K562 (cell line): ENCODE results near the gene WDR27. TPM values are rescaled to one million over a fixed set of nuclear protein-coding genes. Genes with fewer than 3 reads are reported as not detected.

Experiments
- ATAC-seq: fragments of 200-7000 bp; cut with Tn5 transposase; 3 replicates; pipeline ENCODE4 v1.9.1; 2020; ENCODE audit warnings: moderate library complexity
- BruUV-seq: library from RNA; stranded (reverse); fragments of 400-500 nt; replicated peaks from 2 replicates; lab custom pipeline; 2021; lab: Mats Ljungman, UMichigan
- CTCF ChIA-PET: fragments of 300-600 bp; formaldehyde crosslinking; extraction: SDS; loops from one replicate; lab custom pipeline; 2021; ENCODE audit warnings: low intra/inter-chr PET ratio; lab: Yijun Ruan, JAX
- POLR2A ChIA-PET: fragments of 300-600, 350-650 bp; sonication (Branson Sonifier 250); formaldehyde crosslinking; extraction: SDS; loops from one replicate; lab custom pipeline; 2021; ENCODE audit warnings: antibody characterized with exemption, inconsistent platforms; lab: Yijun Ruan, JAX
- DNase-seq, 4 experiments: peaks; one replicate each; pipeline versions ENCODE4 v3.0.0 to v3.0.0-alpha.2; 2011 to 2018; ENCODE audit warnings: low spot score in 3 of 4, mixed read lengths in 3 of 4; ENCODE audit errors: extremely low read depth in 1 of 4
- FAIRE-seq: peaks from 2 replicates; lab custom pipeline; 2011; peaks lifted over from hg19 to GRCh38; lab: Jason Lieb, UNC
- H2AFZ ChIP-seq: 2 replicates; pipeline ENCODE4 v1.6.0; 2011; ENCODE audit warnings: low read depth, low read length, control low read depth, inconsistent platforms
- H3K27ac ChIP-seq: fragments of 200-600 bp; 3 replicates; pipeline ENCODE4 v1.8.0; 2011; ENCODE audit warnings: low read depth, mild to moderate bottlenecking, control low read depth, inconsistent platforms, low read length, moderate library complexity, mixed read lengths; ENCODE audit errors: extremely low read depth
- H3K27me3 ChIP-seq, 2 experiments: fragments of 300-600 bp in 1 of 2; 2 replicates in 1 of 2; 3 replicates in 1 of 2; pipeline versions ENCODE4 v1.6.0 to v1.8.0; 2011; ENCODE audit warnings: inconsistent platforms in 2 of 2, low read length in 2 of 2, mild to moderate bottlenecking in 1 of 2, mixed read lengths in 1 of 2, moderate library complexity in 1 of 2; ENCODE audit not compliant: control insufficient read depth in 2 of 2, insufficient read depth in 2 of 2
- H3K36me3 ChIP-seq: fragments of 300-600 bp; 3 replicates; pipeline ENCODE4 v1.8.0; 2011; ENCODE audit warnings: mild to moderate bottlenecking, low read length, inconsistent platforms; ENCODE audit not compliant: control insufficient read depth, insufficient read depth
- H3K4me1 ChIP-seq, 2 experiments: fragments of 200-600 bp in 1 of 2; replicated peaks in 1 of 2; 2 replicates in 1 of 2; 3 replicates in 1 of 2; pipeline versions ENCODE4 v1.5.1 to v1.8.0; 2011; ENCODE audit warnings: inconsistent platforms in 2 of 2, low read length in 2 of 2, mild to moderate bottlenecking in 1 of 2, mixed read lengths in 1 of 2, moderate library complexity in 1 of 2; ENCODE audit not compliant: control insufficient read depth in 2 of 2, insufficient read depth in 2 of 2
- H3K4me2 ChIP-seq: 2 replicates; pipeline ENCODE4 v1.6.1; 2011; ENCODE audit warnings: low read length, control low read depth, inconsistent platforms, mixed read lengths; ENCODE audit not compliant: insufficient read depth
- H3K4me3 ChIP-seq: fragments of 200-600 bp; sonication (generic), shearing (Covaris generic); 2 replicates; pipeline ENCODE4 v1.5.1; 2016; ENCODE audit warnings: control low read depth, inconsistent platforms
- H3K79me2 ChIP-seq: fragments of 200-600 bp; 3 replicates; pipeline ENCODE4 v1.8.0; 2011; ENCODE audit warnings: low read length, inconsistent platforms; ENCODE audit not compliant: control insufficient read depth, insufficient read depth
- H3K9ac ChIP-seq, 2 experiments: 2 replicates each; pipeline versions ENCODE4 v1.6.0 to v1.6.1; 2011; ENCODE audit warnings: low read depth in 2 of 2, low read length in 2 of 2, control low read depth in 1 of 2, inconsistent platforms in 1 of 2, mild to moderate bottlenecking in 1 of 2, mixed read lengths in 1 of 2; ENCODE audit not compliant: insufficient read depth in 1 of 2
- H3K9me1 ChIP-seq: one replicate; pipeline ENCODE4 v1.6.0; 2011; ENCODE audit warnings: inconsistent platforms, mild to moderate bottlenecking, low read length, moderate library complexity; ENCODE audit not compliant: control insufficient read depth, insufficient read depth
- H3K9me3 ChIP-seq: replicated peaks from 2 replicates; pipeline ENCODE4 v1.5.1; 2011; ENCODE audit warnings: low read depth, low read length, inconsistent platforms; ENCODE audit not compliant: control insufficient read depth, insufficient read depth
- H4K20me1 ChIP-seq: replicated peaks from 2 replicates; pipeline ENCODE4 v1.6.1; 2011; ENCODE audit warnings: low read length, inconsistent platforms, mixed read lengths; ENCODE audit not compliant: control insufficient read depth, insufficient read depth
- ATF7 ChIP-seq: fragments of 450-650 bp; IDR thresholded peaks from 2 replicates; pipeline ENCODE4 v1.7.1; 2014; ENCODE audit warnings: mild to moderate bottlenecking, moderate library complexity
- C11orf30 ChIP-seq: fragments of 450-650 bp; IDR thresholded peaks from 2 replicates; pipeline ENCODE4 v1.6.1; 2016; ENCODE audit warnings: low read depth, mild to moderate bottlenecking
- CSDE1 ChIP-seq, 2 experiments: fragments of 450-650 bp; IDR thresholded peaks; 2 replicates each; pipeline ENCODE4 v1.6.1; 2016; ENCODE audit warnings: mild to moderate bottlenecking in 1 of 2
- E2F8 ChIP-seq: fragments of 450-650 bp; IDR thresholded peaks from 2 replicates; pipeline ENCODE4 v1.7.1; 2018; ENCODE audit warnings: mild to moderate bottlenecking, low read depth; ENCODE audit not compliant: partially characterized antibody
- FOXA3 ChIP-seq, 2 experiments: fragments of 450-650 bp in 1 of 2; sonication (generic) in 1 of 2; formaldehyde crosslinking; IDR thresholded peaks in 1 of 2; conservative IDR thresholded peaks in 1 of 2; 2 replicates each; pipeline versions ENCODE4 v1.4.0 to v1.8.0; 2020 to 2022; ENCODE audit warnings: mild to moderate bottlenecking in 2 of 2, missing genetic modification reagents in 1 of 2
- ILK ChIP-seq: fragments of 450-650 bp; IDR thresholded peaks from 2 replicates; pipeline ENCODE4 v1.6.1; 2016; ENCODE audit warnings: missing genetic modification characterization, low read depth, mild to moderate bottlenecking, missing compliant biosample characterization, moderate library complexity, borderline replicate concordance
- POLR2B ChIP-seq: fragments of 450-650 bp; IDR thresholded peaks from 2 replicates; pipeline ENCODE4 v1.6.1; 2018; ENCODE audit warnings: low read depth; ENCODE audit not compliant: partially characterized antibody
- SAFB2 ChIP-seq: fragments of 200-400 bp; formaldehyde crosslinking; IDR thresholded peaks from 2 replicates; pipeline ENCODE4 v1.6.1; 2018; ENCODE audit warnings: borderline replicate concordance, low read length, low read depth, moderate library complexity; ENCODE audit not compliant: severe bottlenecking
- SFPQ ChIP-seq: fragments of 200-400 bp; formaldehyde crosslinking; IDR thresholded peaks from 2 replicates; pipeline ENCODE4 v1.6.1; 2017; ENCODE audit warnings: mild to moderate bottlenecking, low read depth, low read length, moderate library complexity
- STAT5A ChIP-seq: IDR thresholded peaks from 2 replicates; pipeline ENCODE4 v1.6.1; 2012; ENCODE audit warnings: low read length, inconsistent platforms, borderline replicate concordance
- TEAD4 ChIP-seq, 2 experiments: sonication (generic) in 1 of 2; formaldehyde crosslinking in 1 of 2; IDR thresholded peaks; 2 replicates each; pipeline versions ENCODE4 v1.6.1 to v1.8.0; 2012 to 2022; ENCODE audit warnings: borderline replicate concordance in 1 of 2, inconsistent platforms in 1 of 2, low read length in 1 of 2, mild to moderate bottlenecking in 1 of 2, missing genetic modification reagents in 1 of 2
- TFAM ChIP-seq: fragments of 250-450 bp; sonication (Bioruptor Pico); conservative IDR thresholded peaks from 2 replicates; pipeline ENCODE4 v1.5.0; 2021; ENCODE audit warnings: mild to moderate bottlenecking, moderate library complexity
- ZBTB43 ChIP-seq: sonication (generic); formaldehyde crosslinking; IDR thresholded peaks from 2 replicates; pipeline ENCODE4 v1.8.0; 2023; ENCODE audit warnings: mild to moderate bottlenecking, missing genetic modification reagents
- ZNF512 ChIP-seq: IDR thresholded peaks from 2 replicates; pipeline ENCODE4 v1.6.1; 2016; ENCODE audit warnings: missing genetic modification characterization, missing compliant biosample characterization
- WGBS: fragments of 100-300 bp; shearing (Covaris generic); methylation state at CpG from one replicate; pipeline ENCODE4 v1.1.6; 2016; ENCODE audit warnings: low coverage, mixed read lengths; ENCODE audit not compliant: insufficient coverage; ENCODE audit errors: missing lambda C conversion rate; 5-methylcytosine and 5-hydroxymethylcytosine counted together
- in situ Hi-C: fragments of 300-500 bp; cut with MboI; formaldehyde crosslinking; loops from 4 replicates; pipeline ENCODE4 v1.15.0; 2018; ENCODE audit warnings: inconsistent platforms, mixed read lengths
- intact Hi-C: fragments of 100-400 bp; cut with micrococcal nuclease; formaldehyde crosslinking; loops from 2 replicates; pipeline ENCODE4 v1.14.2; 2022
- polyA plus RNA-seq, 8 experiments: library from polyadenylated mRNA; depleted of rRNA in 4 of 8; stranded (reverse) in 5 of 8; unstranded in 3 of 8; fragments of >200 nt; fragmentation: Nextera tagmentation in 2 of 8; fragmentation: Illumina TruSeq in 1 of 8; extraction: Ambion mirVana in 2 of 8; extraction: Trizol in 1 of 8; gene quantifications; 2 replicates each; pipeline versions ENCODE4 v1.2.1 to v1.2.3, GENCODE V29; 2011 to 2014; ENCODE audit warnings: inconsistent platforms in 1 of 8, missing spikeins in 1 of 8
- total RNA-seq, 7 experiments: library from RNA; depleted of rRNA in 6 of 7; stranded (reverse); fragments of >200 nt in 6 of 7; fragmentation: Illumina TruSeq in 2 of 7; extraction: Trizol in 2 of 7; gene quantifications; 2 replicates each; pipeline versions ENCODE4 v1.2.1 to v1.2.3, GENCODE V29; 2011 to 2021; ENCODE audit warnings: low replicate concordance in 1 of 7

The WDR27 gene
- total and polyA plus RNA-seq, 9 of the 15 experiments (the other 6 are each of a cell fraction or from before 2014, with no cell fraction given): 4.3 to 77.2 (median 22.7) TPM

GRCh38 chr6:169567819-169568218 is 134.0 kb downstream of the WDR27 start:
- BruUV-seq: no TSS peak
- H3K27me3 ChIP-seq: peaks cover 18 to 50% of the 10 kb centered on the region in 2 experiments; a peak in 3 of 5 replicates
- in situ Hi-C loops: no loop called here
- CTCF ChIA-PET: no interaction called here
- no peaks in the 10 kb centered on the region for H3K9me3 ChIP-seq
- WGBS: 2% methylated on average over 11 of the region's 11 CpGs
- no peaks in the 10 kb centered on the region for H3K79me2 ChIP-seq
- H4K20me1 ChIP-seq: peaks cover 8% of the 10 kb centered on the region; the same call in 1 of the 2 replicates
- no peak overlapping the region for H3K4me3 ChIP-seq
- FAIRE-seq (no peak), ATAC-seq (no peak), DNase-seq (no peak)
- H3K36me3 ChIP-seq: no peaks in the 10 kb centered on the region
- intact Hi-C loops: no loop called here
- H3K4me1 ChIP-seq: no peaks in the 10 kb centered on the region
- H3K27ac ChIP-seq: no peak overlapping the region
- no peak overlapping the region for H3K9ac ChIP-seq
- no peak overlapping the region for H3K4me2 ChIP-seq
- H3K9me1 ChIP-seq: no peaks in the 10 kb centered on the region
- no peak overlapping the region for H2AFZ ChIP-seq
- POLR2A ChIA-PET: interaction anchor here (0.5 kb wide), 1 partner anchor 1587 kb away, joined by 3 read pairs; no protein-coding TSS in a partner anchor
- TF ChIP-seq C11orf30: no peak
- TF ChIP-seq E2F8: no peak
- no peak for TF ChIP-seq ILK (tag)
- TF ChIP-seq ATF7: no peak
- no peak for TF ChIP-seq FOXA3 (CRISPR knock-in tag; conservative IDR thresholded peaks at IDR 0.05 in 1 of 2, IDR thresholded peaks at IDR 0.05 in 1 of 2)
- no peak for TF ChIP-seq POLR2B
- no peak for TF ChIP-seq SFPQ
- no peak for TF ChIP-seq SAFB2
- TF ChIP-seq STAT5A: no peak
- TF ChIP-seq TFAM (CRISPR knock-in tag): no peak
- TF ChIP-seq TEAD4 (IDR thresholded peaks at IDR 0.05; ENCODE audit: low read length): no peak
- TF ChIP-seq TEAD4 (CRISPR knock-in tag; IDR thresholded peaks at IDR 0.05; ENCODE audit: borderline replicate concordance): no peak
- TF ChIP-seq ZBTB43 (CRISPR knock-in tag): no peak
- TF ChIP-seq ZNF512 (tag): no peak
- TF ChIP-seq CSDE1 (IDR thresholded peaks at IDR 0.05): no peak
